ENCODE measurements around the gene TAS2R60.

- TF ChIP-seq POLR2A (IDR thresholded peaks at IDR 0.05) (no peak), CTCF (IDR thresholded peaks at IDR 0.05) (no peak)
Observed at GRCh38 chr7:143406002-143406357, 37.3 kb upstream of the TAS2R60 start.

Data from lower leg skin (tissue), 3 donors.